H1 (cell line): ENCODE measurements around the gene ASXL2. TPM values are rescaled to one million over a fixed set of nuclear protein-coding genes. Genes with fewer than 3 reads are reported as not detected.

Experiments
- CTCF ChIA-PET: fragments of 300-600 bp; sonication (Branson Sonifier 250); formaldehyde crosslinking; loops from one replicate; lab custom pipeline; 2021; ENCODE audit not compliant: partially characterized antibody; lab: Charles Lee
- POLR2A ChIA-PET: fragments of 300-600 bp; sonication (Branson Sonifier 250); formaldehyde crosslinking; loops from one replicate; lab custom pipeline; 2021; ENCODE audit warnings: inconsistent platforms; ENCODE audit not compliant: partially characterized antibody; lab: Charles Lee
- DNase-seq, 2 experiments: peaks; one replicate each; pipeline versions ENCODE4 v3.0.0 to v3.0.0-alpha.2; 2010 to 2022; ENCODE audit warnings: low spot score in 2 of 2, low read depth in 1 of 2, mixed read lengths in 1 of 2
- FAIRE-seq: peaks from 2 replicates; lab custom pipeline; 2011; peaks lifted over from hg19 to GRCh38; lab: Jason Lieb, UNC
- H2AFZ ChIP-seq: 2 replicates; pipeline ENCODE4 v1.8.1; 2012; ENCODE audit warnings: low read length, inconsistent platforms
- H2AK5ac ChIP-seq: 2 replicates; pipeline ENCODE4 v1.6.1; 2013; ENCODE audit warnings: low read depth, low read length
- H2BK120ac ChIP-seq: replicated peaks from 2 replicates; pipeline ENCODE3; 2013; ENCODE audit warnings: low read depth, low read length, inconsistent platforms
- H2BK12ac ChIP-seq: 2 replicates; pipeline ENCODE4 v1.6.1; 2013; ENCODE audit warnings: low read depth, low read length
- H2BK15ac ChIP-seq: 2 replicates; pipeline ENCODE4 v1.6.1; 2013; ENCODE audit warnings: low read length
- H2BK20ac ChIP-seq: 2 replicates; pipeline ENCODE4 v1.6.1; 2013; ENCODE audit warnings: low read length
- H2BK5ac ChIP-seq: 2 replicates; pipeline ENCODE4 v1.6.1; 2013; ENCODE audit warnings: low read depth, low read length
- H3K14ac ChIP-seq: 2 replicates; pipeline ENCODE4 v1.6.1; 2013; ENCODE audit warnings: inconsistent platforms; ENCODE audit not compliant: insufficient read length
- H3K18ac ChIP-seq: 2 replicates; pipeline ENCODE4 v1.6.1; 2013; ENCODE audit warnings: low read length; ENCODE audit errors: extremely low read depth
- H3K23ac ChIP-seq: 2 replicates; pipeline ENCODE4 v1.6.1; 2013; ENCODE audit warnings: inconsistent platforms; ENCODE audit not compliant: insufficient read length
- H3K23me2 ChIP-seq: 2 replicates; pipeline ENCODE4 v1.6.1; 2013; ENCODE audit warnings: low read depth, low read length
- H3K27ac ChIP-seq: 2 replicates; pipeline ENCODE4 v1.6.1; 2011; ENCODE audit warnings: low read depth, low read length, inconsistent platforms
- H3K27me3 ChIP-seq, 4 experiments: replicated peaks in 1 of 4; 1 replicate in 1 of 4; 2 replicates in 3 of 4; pipeline versions ENCODE4 v1.6.1 to v1.8.1; 2011 to 2013; ENCODE audit warnings: low read length in 3 of 4, mild to moderate bottlenecking in 3 of 4, inconsistent platforms in 2 of 4, mixed read lengths in 2 of 4, moderate library complexity in 1 of 4; ENCODE audit not compliant: control insufficient read depth in 3 of 4, insufficient read depth in 3 of 4; ENCODE audit errors: extremely low read depth in 1 of 4
- H3K36me3 ChIP-seq, 4 experiments: 2 replicates each; pipeline versions ENCODE4 v1.6.1 to v1.8.1; 2011 to 2013; ENCODE audit warnings: mild to moderate bottlenecking in 4 of 4, low read length in 3 of 4, moderate library complexity in 2 of 4, control low read depth in 1 of 4, inconsistent platforms in 1 of 4; ENCODE audit not compliant: insufficient read depth in 4 of 4, control insufficient read depth in 2 of 4
- H3K4ac ChIP-seq: replicated peaks from 2 replicates; pipeline ENCODE3; 2013; ENCODE audit warnings: low read length, low read depth, mixed read lengths, inconsistent platforms; ENCODE audit not compliant: insufficient read length
- H3K4me1 ChIP-seq, 4 experiments: replicated peaks in 1 of 4; 1 replicate in 1 of 4; 2 replicates in 3 of 4; pipeline versions ENCODE4 v1.6.1 to v1.8.1; 2011 to 2013; ENCODE audit warnings: low read length in 3 of 4, inconsistent platforms in 2 of 4, mixed read lengths in 1 of 4; ENCODE audit not compliant: insufficient read depth in 4 of 4, control insufficient read depth in 3 of 4
- H3K4me2 ChIP-seq, 2 experiments: 2 replicates each; pipeline versions ENCODE4 v1.6.1 to v1.8.1; 2011 to 2013; ENCODE audit warnings: low read depth in 2 of 2, low read length in 2 of 2, control low read depth in 1 of 2, inconsistent platforms in 1 of 2, mild to moderate bottlenecking in 1 of 2; ENCODE audit not compliant: insufficient read depth in 1 of 2
- H3K4me3 ChIP-seq, 4 experiments: fragments of 200-600, 300-600 bp in 1 of 4; sonication (generic), shearing (Covaris generic), sonication (Bioruptor Twin) in 1 of 4; 2 replicates each; pipeline versions ENCODE4 v1.5.1 to v1.8.1; 2011 to 2016; ENCODE audit warnings: low read length in 4 of 4, low read depth in 3 of 4, control low read depth in 2 of 4, inconsistent platforms in 2 of 4, mild to moderate bottlenecking in 2 of 4, mixed read lengths in 1 of 4, moderate library complexity in 1 of 4; ENCODE audit not compliant: insufficient read depth in 2 of 4; ENCODE audit errors: extremely low read depth in 1 of 4
- H3K56ac ChIP-seq: replicated peaks from 2 replicates; pipeline ENCODE3; 2013; ENCODE audit warnings: low read depth, mild to moderate bottlenecking, mixed read lengths, low read length, inconsistent platforms; ENCODE audit not compliant: insufficient read length
- H3K79me1 ChIP-seq: 2 replicates; pipeline ENCODE4 v1.6.1; 2013; ENCODE audit warnings: low read depth, low read length, control low read depth
- H3K79me2 ChIP-seq, 2 experiments: 2 replicates each; pipeline versions ENCODE4 v1.6.1 to v1.8.1; 2012 to 2013; ENCODE audit warnings: low read length in 2 of 2, mild to moderate bottlenecking in 2 of 2, inconsistent platforms in 1 of 2; ENCODE audit not compliant: insufficient read depth in 2 of 2, control insufficient read depth in 1 of 2
- H3K9ac ChIP-seq, 4 experiments: replicated peaks in 1 of 4; 1 replicate in 1 of 4; 2 replicates in 3 of 4; pipeline versions ENCODE4 v1.6.1 to v1.8.1; 2011 to 2013; ENCODE audit warnings: low read depth in 3 of 4, low read length in 3 of 4, control low read depth in 2 of 4, mild to moderate bottlenecking in 2 of 4, moderate library complexity in 2 of 4, inconsistent platforms in 1 of 4; ENCODE audit errors: extremely low read depth in 1 of 4
- H3K9me3 ChIP-seq, 2 experiments: 2 replicates each; pipeline versions ENCODE4 v1.6.1 to v1.8.1; 2012 to 2013; ENCODE audit warnings: mild to moderate bottlenecking in 2 of 2, moderate library complexity in 2 of 2, control low read depth in 1 of 2, inconsistent platforms in 1 of 2, low read depth in 1 of 2, low read length in 1 of 2, mixed read lengths in 1 of 2; ENCODE audit not compliant: insufficient read depth in 2 of 2
- H4K20me1 ChIP-seq, 2 experiments: replicated peaks in 1 of 2; 2 replicates each; pipeline versions ENCODE3 to v1.8.1; 2011 to 2013; ENCODE audit warnings: inconsistent platforms in 2 of 2, low read length in 2 of 2, mild to moderate bottlenecking in 1 of 2; ENCODE audit not compliant: insufficient read depth in 2 of 2, control insufficient read depth in 1 of 2
- H4K5ac ChIP-seq: 2 replicates; pipeline ENCODE4 v1.6.1; 2013; ENCODE audit warnings: low read length, low read depth, mixed read lengths, inconsistent platforms; ENCODE audit not compliant: insufficient read length
- H4K8ac ChIP-seq: 2 replicates; pipeline ENCODE4 v1.8.0; 2013; ENCODE audit warnings: mild to moderate bottlenecking, moderate library complexity, low read length, inconsistent platforms; ENCODE audit not compliant: insufficient read depth; ENCODE audit errors: extremely low read depth
- H4K91ac ChIP-seq: replicated peaks from 2 replicates; pipeline ENCODE3; 2013; ENCODE audit warnings: low read length, mixed read lengths, inconsistent platforms; ENCODE audit not compliant: insufficient read length
- CEBPB ChIP-seq: IDR thresholded peaks from 2 replicates; pipeline ENCODE4 v1.6.1; 2012; ENCODE audit warnings: low read depth, low read length
- CTCF ChIP-seq, 3 experiments: IDR thresholded peaks; 1 replicate in 2 of 3; 2 replicates in 1 of 3; pipeline versions ENCODE4 v1.5.1 to v1.6.1; 2011; ENCODE audit warnings: low read length in 3 of 3, mild to moderate bottlenecking in 3 of 3, inconsistent platforms in 2 of 3, low read depth in 1 of 3, moderate library complexity in 1 of 3; ENCODE audit not compliant: insufficient read depth in 1 of 3; ENCODE audit errors: control extremely low read depth in 1 of 3
- EP300 ChIP-seq, 2 experiments: IDR thresholded peaks; 1 replicate in 1 of 2; 2 replicates in 1 of 2; pipeline ENCODE4 v1.6.1; 2011 to 2012; ENCODE audit warnings: low read depth in 2 of 2, low read length in 2 of 2, mild to moderate bottlenecking in 2 of 2, borderline replicate concordance in 1 of 2, inconsistent platforms in 1 of 2, moderate library complexity in 1 of 2
- POU5F1 ChIP-seq: IDR thresholded peaks from 2 replicates; pipeline ENCODE4 v1.6.1; 2011; ENCODE audit warnings: low read depth, mild to moderate bottlenecking, low read length, moderate library complexity
- RAD21 ChIP-seq, 2 experiments: IDR thresholded peaks in 1 of 2; conservative IDR thresholded peaks in 1 of 2; 2 replicates each; pipeline ENCODE4 v1.6.1; 2011; ENCODE audit warnings: low read depth in 2 of 2, low read length in 2 of 2, improper control_type of control experiment in 1 of 2, inconsistent platforms in 1 of 2, mild to moderate bottlenecking in 1 of 2, moderate library complexity in 1 of 2
- TBP ChIP-seq: IDR thresholded peaks from 2 replicates; pipeline ENCODE4 v1.6.1; 2011; ENCODE audit warnings: low read depth, low read length, improper control_type of control experiment
- WGBS, 2 experiments: shearing (Covaris generic) in 1 of 2; methylation state at CpG; one replicate each; pipeline versions ENCODE4 v1.1.6 to v1.1.7; 2013 to 2015; ENCODE audit warnings: low lambda C conversion rate in 2 of 2, mixed read lengths in 2 of 2, inconsistent platforms in 1 of 2, low coverage in 1 of 2, missing lambda C conversion rate in 1 of 2; ENCODE audit not compliant: insufficient replicate concordance in 2 of 2, insufficient coverage in 1 of 2, insufficient read length in 1 of 2; ENCODE audit errors: extremely low coverage in 1 of 2, missing lambda C conversion rate in 1 of 2; 5-methylcytosine and 5-hydroxymethylcytosine counted together
- polyA plus RNA-seq, 7 experiments: library from polyadenylated mRNA; depleted of rRNA in 3 of 7; stranded (reverse) in 5 of 7; unstranded in 2 of 7; fragments of >200 nt in 5 of 7; fragments of 200-250 nt in 2 of 7; gene quantifications; 1 replicate in 5 of 7; 2 replicates in 1 of 7; 4 replicates in 1 of 7; pipeline versions ENCODE4 v1.2.1 to v1.2.3, GENCODE V29; 2011 to 2013; ENCODE audit warnings: missing spikeins in 2 of 7, mixed read lengths in 2 of 7
- total RNA-seq: library from RNA; stranded (reverse); fragmentation: NEBNext Ultra II Directional; extraction: Animal tissue kit (Norgen Biotek cat#: 25700); gene quantifications from 2 replicates; pipeline ENCODE4 v1.2.1, GENCODE V29; 2021

ASXL2 gene
- total and polyA plus RNA-seq, 2 of the 8 experiments (the other 6 are each of a cell fraction or from before 2014, with no cell fraction given) = 7.2 to 41.3 TPM

GRCh38 chr2:25692737-25693445 lies 185.4 kb downstream of the ASXL2 start:
- ChIA-PET POLR2A (interaction anchor here (1.9 kb wide), 1 partner anchor 21 kb away, joined by 8 read pairs; no protein-coding TSS in a partner anchor), CTCF (interaction anchor here (1.0 to 8.4 kb wide), 2 partner anchors 6 to 11 kb away, joined by 3 to 110 read pairs; no protein-coding TSS in a partner anchor)
- H3K4ac ChIP-seq = peak overlapping the region; percentile 28
- no peak overlapping the region for H4K8ac ChIP-seq
- H4K5ac ChIP-seq = no peak overlapping the region
- H2BK15ac ChIP-seq = no peak overlapping the region
- H4K91ac ChIP-seq = no peak overlapping the region
- no peak overlapping the region for H3K27ac ChIP-seq
- peaks cover 0 to 3% (median under 1%) of the 10 kb centered on the region in 4 experiments; a peak in 1 of 7 replicates for H3K27me3 ChIP-seq
- H3K56ac ChIP-seq = no peak overlapping the region
- no peaks in the 10 kb centered on the region for H3K9me3 ChIP-seq
- FAIRE-seq = no peak
- no peak overlapping the region for H3K4me2 ChIP-seq
- no peaks in the 10 kb centered on the region for H3K79me2 ChIP-seq
- no peak overlapping the region for H3K9ac ChIP-seq
- no peak overlapping the region for H3K14ac ChIP-seq
- no peak overlapping the region for H2BK20ac ChIP-seq
- no peak overlapping the region for H3K4me3 ChIP-seq
- no peaks in the 10 kb centered on the region for H3K79me1 ChIP-seq
- no peak overlapping the region for H3K18ac ChIP-seq
- H2BK12ac ChIP-seq = no peak overlapping the region
- H2AFZ ChIP-seq = no peak overlapping the region
- TF ChIP-seq CTCF (IDR thresholded peaks at IDR 0.05; ENCODE audit: control extremely low read depth in 1 of 3, insufficient read depth in 1 of 3, low read depth in 1 of 3, low read length in 3 of 3) (peak in 2 of 3 experiments; percentile 21 to 33; a peak in 1 of 4 replicates), POU5F1 (no peak), TBP (no peak), RAD21 (IDR thresholded peaks at IDR 0.05 in 1 of 2, conservative IDR thresholded peaks at IDR 0.05 in 1 of 2; ENCODE audit: low read depth in 2 of 2, low read length in 2 of 2) (no peak; a peak in 1 of 4 replicates), CEBPB (no peak), EP300 (IDR thresholded peaks at IDR 0.05; ENCODE audit: borderline replicate concordance in 1 of 2, low read depth in 2 of 2, low read length in 2 of 2) (no peak)
- no peaks in the 10 kb centered on the region for H4K20me1 ChIP-seq
- no peaks in the 10 kb centered on the region for H3K23me2 ChIP-seq
- WGBS, 2 experiments = 97% methylated on average over 6 of the region's 6 CpGs; no CpG with 5 or more reads in 1 of the 2 experiments
- no peak overlapping the region for H2BK5ac ChIP-seq
- H2BK120ac ChIP-seq = no peak overlapping the region
- DNase-seq = no peak
- no peak overlapping the region for H2AK5ac ChIP-seq
- no peaks in the 10 kb centered on the region for H3K36me3 ChIP-seq
- H3K23ac ChIP-seq = no peak overlapping the region
- H3K4me1 ChIP-seq = peaks cover 0 to 6% (median 2%) of the 10 kb centered on the region in 4 experiments; a peak in 6 of 7 replicates
